HG03060 (cell line): ENCODE results near the gene FGF11.
"Not testable (repeated sequence)": the region's sequence is repeated elsewhere in the genome, so short reads cannot be mapped to it uniquely, and the experiment has no call there.

ENCODE experiments used
- ATAC-seq: cut with Tn5 transposase; IDR thresholded peaks from one replicate; pipeline ENCODE4 v1.9.1; 2021; ENCODE audit warnings: low read depth, moderate number of reproducible peaks; ENCODE audit not compliant: unreplicated experiment

The FGF11 gene

DNA sequence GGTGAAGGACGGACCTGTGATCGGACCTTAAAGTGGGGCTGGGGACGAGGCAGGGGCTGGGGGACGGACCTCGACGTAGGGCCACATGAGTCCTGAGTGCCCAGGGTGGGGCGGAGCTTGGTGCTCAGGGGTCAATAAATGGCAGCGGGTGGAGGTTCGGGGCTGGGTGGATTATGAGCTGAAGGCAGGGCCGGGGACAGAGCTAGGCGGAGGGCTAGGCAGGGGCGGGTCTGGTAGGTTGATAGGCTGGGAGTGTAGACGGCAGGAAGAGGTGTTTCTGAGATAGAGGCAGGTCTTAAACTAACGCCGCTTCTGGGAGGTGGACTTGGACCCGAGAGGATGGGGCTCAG is 6.3 kb downstream of the FGF11 start:
- no peak for ATAC-seq

DNA sequence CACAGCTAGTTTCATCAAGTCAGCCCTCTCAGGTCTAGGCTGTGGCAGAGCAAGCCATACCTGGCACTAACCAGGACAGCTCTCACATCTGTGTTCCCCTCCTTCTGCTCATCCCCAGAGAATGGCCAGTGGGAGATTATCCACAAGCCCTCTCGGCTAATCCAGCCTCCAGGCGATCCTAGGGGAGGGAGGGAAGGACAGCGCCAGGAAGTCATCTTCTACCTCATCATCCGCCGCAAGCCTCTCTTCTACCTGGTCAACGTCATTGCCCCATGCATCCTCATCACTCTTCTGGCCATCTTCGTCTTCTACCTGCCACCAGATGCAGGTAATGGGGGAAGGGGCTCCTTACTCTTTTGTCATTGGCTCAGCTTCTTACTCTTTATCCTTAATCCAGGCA is 9.1 kb downstream of the FGF11 start:
- no peak for ATAC-seq

DNA sequence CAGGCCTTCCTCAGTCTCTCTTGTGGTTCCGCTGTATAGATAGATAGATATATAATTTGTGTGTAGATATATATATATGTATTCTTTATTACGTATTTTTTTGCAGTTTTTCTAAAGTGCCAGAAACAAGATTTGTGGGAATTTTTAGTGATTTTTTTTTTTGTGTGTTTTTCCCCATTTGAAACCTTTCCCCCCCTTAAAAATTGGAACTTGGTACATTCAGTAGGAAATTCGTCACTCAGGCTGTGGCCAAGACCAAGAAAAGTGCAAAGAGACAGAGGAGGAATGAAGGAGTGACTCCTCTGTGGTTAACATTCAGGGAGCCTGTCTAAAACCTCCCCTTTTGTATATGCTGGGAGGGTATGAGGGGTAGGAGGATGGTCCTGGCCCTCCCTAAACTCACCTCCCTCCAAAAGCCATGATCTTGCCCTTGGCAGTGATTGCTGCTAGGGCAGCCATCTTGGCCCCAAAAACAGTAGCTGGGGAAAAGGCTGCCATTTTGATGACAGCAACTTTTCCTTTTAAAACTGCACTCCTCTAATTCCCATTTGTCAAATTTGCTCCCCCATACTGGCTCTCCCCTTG is 20.7 kb downstream of the FGF11 start:
- no peak for ATAC-seq

DNA sequence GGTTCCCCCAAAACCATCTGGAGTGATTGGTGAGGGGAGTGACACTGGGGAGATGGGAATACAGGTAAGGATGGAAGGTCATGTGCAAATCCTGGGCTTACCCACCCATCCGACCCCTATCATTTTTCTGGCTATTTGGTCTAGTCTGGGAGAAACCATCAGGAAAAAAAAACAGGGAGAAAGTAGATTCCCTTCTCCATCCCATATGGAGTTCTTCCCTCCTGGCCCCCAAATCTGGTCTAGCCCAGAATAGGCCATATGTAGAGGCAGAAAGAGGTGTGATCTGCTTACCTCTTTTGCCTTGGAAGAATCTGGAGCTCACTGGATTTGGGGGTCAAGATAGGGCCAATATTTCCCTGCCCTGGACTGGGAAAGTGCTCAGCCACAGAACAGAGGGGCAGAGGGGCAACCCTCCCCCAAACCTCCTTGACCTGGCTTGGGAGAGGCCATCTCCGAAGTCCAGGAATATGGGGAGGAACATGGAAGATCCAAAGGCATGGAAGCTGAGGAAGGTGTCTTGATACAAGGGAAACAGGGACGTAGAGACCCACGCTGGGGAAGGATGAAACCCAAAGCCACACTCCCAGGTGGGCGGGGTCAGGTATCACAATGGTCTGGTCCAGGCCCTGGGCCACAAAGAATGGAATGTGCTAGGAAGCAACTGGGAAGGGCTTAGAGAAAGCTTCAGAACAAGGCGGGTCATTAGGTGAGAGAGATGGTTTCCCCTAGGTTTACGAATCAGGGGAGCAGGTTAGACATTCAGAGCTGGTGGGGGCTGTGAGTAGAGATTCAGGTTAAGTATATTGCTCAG is 21.7 kb downstream of the FGF11 start:
- no peak for ATAC-seq

DNA sequence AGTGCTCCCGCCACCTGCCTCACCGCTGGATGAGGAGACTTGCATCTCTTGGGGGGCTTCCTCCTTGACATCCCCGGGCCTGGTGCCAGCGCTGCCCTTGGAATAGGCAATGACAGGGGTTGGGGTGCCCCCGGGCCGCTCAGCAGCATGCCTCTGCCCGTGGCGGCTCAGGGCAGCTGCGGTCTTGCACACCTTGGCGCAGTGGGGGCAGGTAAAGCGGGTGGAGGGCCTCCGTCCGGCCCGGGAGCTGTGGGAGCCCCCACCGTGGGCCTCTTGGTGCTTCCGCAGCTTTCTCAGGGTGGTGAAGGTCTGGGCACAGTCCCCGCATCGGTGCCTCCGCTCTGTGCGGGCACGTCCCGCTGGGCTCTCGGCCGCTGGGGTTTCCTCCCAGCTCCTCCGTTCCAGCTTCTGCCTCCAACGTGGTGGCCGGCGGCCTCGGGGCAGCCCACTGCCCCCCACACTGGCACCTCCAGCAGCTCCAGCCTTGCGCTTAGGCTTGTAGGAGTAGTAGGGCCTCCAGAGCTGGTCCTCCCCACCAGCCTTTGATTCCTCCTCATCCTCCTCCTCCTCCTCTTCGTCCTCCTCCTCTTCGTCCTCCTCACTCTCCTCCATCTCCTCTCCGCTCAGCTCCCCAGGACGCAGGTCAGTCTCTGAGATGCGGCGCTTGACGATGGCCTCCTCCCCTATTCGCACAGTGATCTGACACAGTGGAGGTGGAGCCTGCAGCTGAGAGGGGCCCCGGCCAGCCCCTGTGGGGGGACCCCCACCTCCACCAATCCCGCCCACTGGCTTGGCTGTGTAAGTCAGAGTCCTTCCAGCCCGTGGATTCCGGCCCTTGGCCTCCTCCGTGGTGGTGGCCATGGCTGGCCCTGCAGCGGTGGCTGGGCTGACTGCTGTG is 23.4 kb downstream of the FGF11 start:
- ATAC-seq: no peak

DNA sequence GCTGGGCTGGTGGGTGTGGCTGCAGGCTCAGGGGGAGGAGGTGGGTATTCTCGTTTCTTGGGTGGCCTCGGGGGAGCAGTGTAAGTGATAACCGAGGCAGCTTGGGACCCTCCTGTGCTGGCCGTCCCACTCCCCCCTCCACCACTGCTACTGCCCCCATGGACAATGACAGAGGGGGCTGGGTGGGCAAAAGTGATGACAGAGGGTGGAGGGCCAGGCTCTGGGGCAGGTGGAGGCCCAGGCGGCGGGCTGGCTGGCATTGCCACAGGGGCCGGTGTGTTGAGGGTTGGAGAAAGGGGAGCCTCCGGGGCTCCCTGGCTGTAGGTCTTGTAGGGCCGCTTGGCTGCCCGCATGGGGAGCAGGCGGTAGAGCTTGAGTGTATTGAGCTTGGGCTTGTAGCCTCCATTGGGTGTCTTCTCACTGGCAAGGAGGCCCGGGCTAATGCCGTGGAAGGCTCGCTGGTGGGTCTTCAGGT is 24.1 kb downstream of the FGF11 start:
- no peak for ATAC-seq

DNA sequence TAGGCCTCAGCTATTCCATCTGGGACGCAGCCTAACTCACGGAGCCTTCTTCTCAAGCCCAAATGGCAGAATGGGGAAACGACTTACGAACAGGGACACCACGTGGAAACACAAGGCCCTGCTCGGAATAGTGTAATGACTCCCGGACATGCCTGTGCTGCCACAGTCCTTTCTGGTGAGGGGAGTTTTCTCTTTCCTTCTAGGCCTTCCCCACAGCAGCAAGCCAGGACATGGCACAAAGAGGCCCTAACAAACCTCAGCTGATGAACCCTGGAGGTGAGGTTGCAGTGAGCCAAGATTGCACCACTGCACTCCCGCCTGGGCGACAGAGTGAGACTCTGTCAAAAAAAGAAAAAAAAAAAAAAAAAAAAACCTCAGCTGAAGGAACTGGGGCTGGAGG is 24.8 kb downstream of the FGF11 start:
- no peak for ATAC-seq

DNA sequence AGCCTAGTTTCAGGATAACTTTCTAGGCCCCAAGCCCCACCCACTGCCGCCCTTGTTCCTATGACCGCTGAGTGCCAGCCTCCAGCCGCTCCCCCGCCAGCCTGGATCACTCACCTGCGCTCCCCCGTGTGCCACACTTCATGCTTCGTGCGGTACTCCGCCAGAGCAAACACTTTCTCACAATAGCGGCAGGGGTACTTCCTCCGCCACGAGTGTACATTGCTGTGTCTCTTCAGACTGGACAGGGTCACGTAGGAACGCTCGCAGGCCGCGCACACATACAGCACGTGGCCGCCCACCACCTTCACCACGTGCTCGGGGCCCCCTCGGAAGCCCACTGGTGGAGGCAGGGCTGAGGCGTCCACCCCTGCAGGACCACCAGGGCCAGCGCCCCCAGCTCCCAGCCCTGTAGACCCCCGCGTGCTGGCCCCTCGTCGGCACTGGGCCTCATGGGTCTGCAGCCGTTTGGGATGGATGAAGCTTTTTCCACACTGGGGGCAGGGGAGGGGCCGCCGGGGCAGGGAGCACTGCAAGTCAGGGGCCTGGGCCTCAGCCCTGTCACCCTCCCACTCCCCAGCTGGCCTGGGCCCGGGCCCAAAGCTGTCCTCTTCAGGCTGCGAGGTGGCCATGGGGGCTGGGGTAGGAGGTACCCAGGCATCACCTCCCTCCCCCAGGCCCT is 26.4 kb downstream of the FGF11 start:
- no peak for ATAC-seq

DNA sequence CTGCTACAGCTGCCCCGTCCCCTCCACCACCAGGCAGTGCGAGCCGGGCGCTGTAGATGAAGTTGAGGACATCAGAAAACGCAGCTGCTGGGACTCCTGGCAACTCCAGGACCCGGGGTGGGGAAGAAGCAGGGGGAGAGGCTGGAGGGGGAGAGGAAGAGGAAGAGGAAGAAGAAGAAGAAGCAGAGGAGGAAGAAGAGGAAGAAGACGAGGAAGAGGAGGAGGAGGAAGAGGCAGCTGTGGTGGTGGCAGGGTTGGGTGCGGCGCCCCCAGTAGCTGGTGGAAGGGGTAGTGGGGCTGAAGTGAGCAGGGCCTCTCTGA is 27.0 kb downstream of the FGF11 start:
- ATAC-seq: no peak

DNA sequence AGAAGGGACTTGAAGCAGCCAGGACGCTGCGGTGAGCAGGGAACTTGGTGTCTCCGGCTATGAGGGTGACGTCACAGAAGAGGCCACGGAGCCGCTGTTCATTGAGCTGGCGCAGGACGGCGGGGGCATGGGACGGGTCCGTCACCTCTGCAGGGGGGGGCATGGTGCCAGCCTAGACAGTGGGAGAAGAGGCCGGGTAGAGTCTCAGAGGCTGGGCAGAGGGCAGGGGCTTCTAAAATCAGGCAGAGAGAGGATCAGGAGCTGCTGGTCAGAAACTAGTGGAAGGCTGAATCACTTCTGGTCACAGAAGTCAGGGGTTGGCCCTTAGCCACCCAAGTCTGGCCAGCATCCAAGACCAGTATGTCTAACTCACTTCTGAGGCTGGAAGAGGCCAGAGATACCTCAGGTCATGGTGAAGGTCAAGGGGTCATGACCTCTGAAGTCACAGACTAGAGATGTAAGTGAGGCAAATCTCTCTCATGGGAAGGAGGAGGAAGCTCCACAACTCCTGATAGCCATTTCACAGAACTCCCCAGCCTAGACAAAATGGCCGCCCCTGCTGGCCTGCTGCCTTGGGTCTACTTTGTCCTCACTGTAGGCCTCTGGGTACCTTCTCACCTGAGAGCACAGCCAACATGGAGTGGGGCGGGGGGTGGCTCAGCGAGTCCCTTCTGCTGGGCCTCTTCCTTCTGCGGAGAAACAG is 27.5 kb downstream of the FGF11 start:
- no peak for ATAC-seq

DNA sequence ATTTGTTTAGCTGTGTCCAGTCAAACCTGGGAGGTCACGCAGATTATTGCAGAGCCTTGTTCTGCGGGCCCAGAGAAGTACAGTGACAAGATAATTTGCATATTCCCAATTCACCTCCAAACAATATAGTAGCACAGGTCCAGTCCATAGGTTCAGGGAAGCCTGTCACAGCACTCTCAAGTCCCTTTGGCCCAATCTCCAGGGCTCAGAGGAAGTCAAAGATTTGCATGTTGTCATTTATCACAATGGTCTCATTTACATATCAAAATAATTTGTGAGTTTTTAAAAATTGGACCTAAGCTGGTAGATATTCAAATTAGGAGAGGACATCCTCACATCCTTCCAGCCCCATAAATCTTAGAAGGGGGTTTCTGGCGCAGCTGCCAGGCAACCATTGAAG is 28.2 kb downstream of the FGF11 start:
- no peak for ATAC-seq

DNA sequence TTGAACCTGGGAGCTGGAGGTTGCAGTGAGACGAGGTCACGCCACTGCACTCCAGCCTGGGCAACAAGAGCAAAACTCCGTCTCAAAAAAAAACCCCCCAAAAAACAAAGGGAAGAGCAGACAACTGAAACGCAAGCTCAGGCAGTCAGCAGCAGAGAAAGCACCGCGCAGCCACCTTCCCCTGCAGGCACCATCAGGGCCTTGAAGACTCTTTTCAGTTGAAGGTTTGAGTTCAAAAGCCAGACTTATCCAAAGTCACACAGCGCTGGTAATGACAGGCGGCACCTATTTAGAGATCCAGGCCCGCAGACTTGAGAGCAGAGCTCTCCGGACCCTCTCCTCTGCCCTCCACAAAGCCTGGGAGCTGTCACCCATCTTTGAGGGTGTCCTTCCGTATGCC is 29.0 kb downstream of the FGF11 start:
- ATAC-seq: no peak

DNA sequence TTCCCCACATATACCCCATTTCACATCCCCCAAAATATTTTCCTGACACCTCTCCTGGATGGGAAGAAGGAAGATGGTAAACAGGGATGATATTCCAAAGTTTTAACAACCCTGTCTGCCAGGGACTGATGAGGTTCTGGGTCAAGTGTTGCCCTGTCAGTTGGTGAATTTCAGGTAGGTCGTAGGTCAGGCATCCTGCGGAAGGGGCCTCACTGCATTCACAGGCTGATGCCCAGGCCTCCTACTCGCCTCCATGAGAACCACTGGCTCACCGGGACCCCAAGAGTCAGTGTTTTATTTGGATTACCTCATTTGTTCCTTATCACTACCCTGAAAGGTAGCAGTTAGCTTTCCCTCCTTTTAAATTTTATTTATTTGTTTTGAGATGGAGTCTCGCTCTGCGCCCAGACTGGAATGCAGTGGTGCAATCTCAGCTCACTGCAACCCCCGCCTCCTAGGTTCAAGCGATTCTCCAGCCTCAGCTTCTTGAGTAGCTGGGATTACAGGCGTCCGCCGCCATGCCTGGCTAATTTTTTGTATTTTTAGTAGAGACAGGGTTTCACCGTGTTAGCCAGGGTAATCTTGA is 29.6 kb downstream of the FGF11 start:
- no peak for ATAC-seq

DNA sequence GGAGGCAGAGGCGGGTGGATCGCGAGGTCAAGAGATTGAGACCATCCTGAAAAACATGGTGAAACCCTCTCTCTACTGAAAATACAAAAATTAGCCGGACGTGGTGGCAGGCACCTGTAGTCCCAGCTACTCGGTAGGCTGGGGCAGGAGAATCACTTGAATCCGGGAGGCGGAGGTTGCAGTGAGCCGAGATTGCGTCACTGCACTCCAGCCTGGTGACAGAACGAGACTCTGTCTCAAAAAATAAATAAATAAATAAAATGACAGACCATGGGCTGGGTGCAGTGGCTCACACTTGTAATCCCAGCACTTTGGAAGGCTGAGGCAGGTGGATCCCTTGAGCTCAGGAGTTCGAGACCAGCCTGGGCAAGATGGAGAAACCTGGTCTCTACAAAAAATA is 30.5 kb downstream of the FGF11 start:
- ATAC-seq: not testable (repeated sequence)

DNA sequence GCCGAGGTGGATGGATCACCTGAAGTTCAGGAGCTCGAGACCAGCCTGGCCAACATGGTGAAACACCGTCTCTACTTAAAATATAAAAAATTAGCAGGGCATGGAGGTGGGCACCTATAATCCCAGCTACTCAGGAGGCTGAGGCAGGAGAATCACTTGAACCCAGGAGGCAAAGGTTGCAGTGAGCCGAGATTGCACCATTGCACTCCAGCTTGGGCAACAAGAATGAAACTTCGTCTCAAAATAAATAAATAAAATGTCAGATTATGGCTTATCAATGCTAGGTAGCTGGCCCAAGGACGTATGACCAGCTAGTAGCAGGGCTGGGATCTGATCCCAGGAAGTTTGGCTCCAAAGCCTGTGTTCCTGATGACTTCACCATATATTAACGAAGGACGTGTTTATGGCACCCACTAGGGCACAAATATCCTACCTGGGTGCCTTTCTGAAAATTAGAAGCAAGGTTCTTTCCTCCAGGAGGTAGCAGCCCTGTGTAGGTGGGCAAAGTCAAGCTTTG is 31.2 kb downstream of the FGF11 start:
- not testable (repeated sequence) for ATAC-seq

DNA sequence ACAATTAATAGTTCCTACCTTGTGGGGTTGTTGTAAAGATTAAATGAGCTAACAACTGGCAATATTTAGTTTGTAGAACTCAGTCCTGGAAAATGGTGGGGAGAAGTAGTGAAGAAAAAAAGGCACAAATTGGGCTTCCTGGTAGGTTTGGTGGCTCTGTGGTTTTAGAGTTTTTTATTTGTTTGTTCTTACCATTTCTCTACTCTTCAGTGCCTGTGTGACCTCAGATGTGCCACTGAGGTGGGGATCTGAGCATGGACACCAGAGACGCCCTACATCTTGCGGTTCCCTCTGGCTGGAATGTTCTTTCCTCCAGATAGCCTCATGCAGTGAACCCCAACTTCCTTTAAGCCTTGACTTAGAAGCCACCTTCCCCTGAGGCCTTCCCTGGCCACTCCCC is 32.4 kb downstream of the FGF11 start:
- ATAC-seq: no peak

DNA sequence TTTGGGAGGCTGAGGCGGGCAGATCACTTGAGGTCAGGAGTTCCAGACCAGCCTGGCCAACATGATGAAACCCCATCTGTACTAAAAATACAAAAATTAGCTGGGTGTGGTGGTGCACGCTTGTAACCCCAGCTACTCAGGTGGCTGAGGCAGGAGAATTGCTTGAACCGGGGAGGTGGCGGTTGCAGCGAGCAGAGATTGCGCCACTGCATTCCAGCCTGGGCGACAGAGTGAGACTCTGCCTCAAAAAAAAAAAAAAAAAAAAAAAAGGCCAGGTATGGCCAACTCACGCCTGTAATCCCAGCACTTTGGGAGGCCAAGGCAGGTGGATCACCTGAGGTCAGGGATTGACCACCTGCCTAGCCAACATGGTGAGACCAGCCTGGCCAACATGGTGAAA is 35.5 kb downstream of the FGF11 start:
- ATAC-seq: not testable (repeated sequence)

DNA sequence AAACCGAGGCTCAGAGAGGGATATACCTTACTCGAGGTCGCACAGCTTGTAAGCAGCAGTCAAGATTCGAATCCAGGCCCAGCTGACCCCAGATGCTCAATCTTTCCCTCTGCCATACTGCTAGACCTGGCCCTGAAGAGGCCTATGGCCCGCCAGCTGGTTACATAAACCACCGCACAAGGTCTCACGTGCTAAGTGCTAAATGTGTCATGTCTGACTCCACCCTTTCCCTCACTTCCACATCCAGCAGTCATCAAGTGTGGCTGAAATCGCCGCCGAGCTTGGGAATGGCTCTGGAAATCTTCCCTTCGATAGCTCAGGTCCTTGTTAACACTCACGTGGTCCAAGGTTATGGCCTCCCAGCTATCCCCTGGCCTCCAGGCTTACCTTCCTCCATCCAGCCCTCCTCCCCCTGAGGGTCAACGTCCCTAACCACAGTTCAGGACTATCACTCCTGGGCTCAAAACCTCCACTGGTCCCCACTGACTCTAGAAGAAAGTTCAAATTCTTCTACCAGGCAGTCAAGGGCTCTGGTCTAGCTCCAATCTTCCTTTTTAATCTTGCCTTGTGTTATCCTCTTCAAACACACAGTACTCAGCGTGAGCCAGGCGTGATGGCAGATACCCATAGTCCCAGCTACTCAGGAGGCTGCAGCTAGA is 36.6 kb downstream of the FGF11 start:
- ATAC-seq: no peak

DNA sequence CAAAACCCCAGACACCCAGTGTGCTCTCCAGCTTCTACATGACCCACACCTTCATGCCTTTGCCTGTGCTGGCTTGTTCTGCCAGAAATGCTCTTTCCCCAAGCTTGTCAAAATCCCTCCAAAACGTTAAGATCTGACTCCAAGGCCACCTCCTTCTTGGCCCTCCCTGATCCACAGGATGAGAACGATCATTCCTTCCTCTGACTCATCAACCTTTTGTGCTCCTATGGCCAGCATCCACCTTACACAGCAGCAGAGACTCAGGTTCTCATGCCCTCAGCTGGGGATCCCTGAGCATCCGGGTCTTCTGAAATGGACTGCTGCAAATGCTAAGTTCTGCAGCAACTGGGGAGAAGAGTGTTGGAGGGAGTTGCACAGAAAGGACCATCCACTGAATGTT is 37.2 kb downstream of the FGF11 start:
- ATAC-seq: no peak
